ENCODE measurements around the gene FUT3. TPM values are rescaled to one million over a fixed set of nuclear protein-coding genes. Genes with fewer than 3 reads are reported as not detected.
A peak's percentile ranks its signal among the peaks of the same experiment; 100 is the strongest.
"Not testable (repeated sequence)": the region's sequence is repeated elsewhere in the genome, so short reads cannot be mapped to it uniquely, and the experiment has no call there.

FUT3 gene
- total and polyA plus RNA-seq, 4 donors, result 1.5 to 31.4 (median 18.2) TPM

GRCh38 chr19:5891572-5891937 is 40.3 kb upstream of the FUT3 start:
- peaks cover 0 to 5% (median 2%) of the 10 kb centered on the region in 3 donors for H3K27me3 ChIP-seq (ENCODE audit: control insufficient read depth in 3 of 3, insufficient read depth in 3 of 3, low read length in 2 of 3)
- ATAC-seq (ENCODE audit: insufficient read depth, low FRiP score), result no peak
- peaks cover 0 to 9% (median 5%) of the 10 kb centered on the region in 5 donors for H3K4me1 ChIP-seq (ENCODE audit: control insufficient read depth in 5 of 5, insufficient read depth in 5 of 5, low read length in 5 of 5)
- H3K4me3 ChIP-seq, result no peak overlapping the region
- H3K27ac ChIP-seq (ENCODE audit: low read depth in 1 of 2, low read length in 1 of 2), result no peak overlapping the region
- 56 to 63% methylated on average over 4 of the region's 4 CpGs for WGBS, 2 donors
- no peak for TF ChIP-seq CTCF (IDR thresholded peaks at IDR 0.05; ENCODE audit: control extremely low read depth, extremely low read depth)
- H3K9ac ChIP-seq (ENCODE audit: insufficient read depth in 1 of 2, low read length in 2 of 2), result no peak overlapping the region
- H3K9me3 ChIP-seq (ENCODE audit: control insufficient read depth in 4 of 4, insufficient read depth in 3 of 4, low read length in 3 of 4), result no peaks in the 10 kb centered on the region
- DNase-seq, result no peak
- peaks cover 2 to 28% (median 8%) of the 10 kb centered on the region in 4 donors for H3K36me3 ChIP-seq (ENCODE audit: control insufficient read depth in 4 of 4, insufficient read depth in 4 of 4, low read length in 4 of 4)

- Histone ChIP-seq H3K27ac (ENCODE audit: low read depth in 1 of 2, low read length in 1 of 2) (no peak overlapping the region), H3K4me3 (no peak overlapping the region), H3K9ac (ENCODE audit: insufficient read depth in 1 of 2, low read length in 2 of 2) (no peak overlapping the region), H3K36me3 (ENCODE audit: control insufficient read depth in 4 of 4, insufficient read depth in 4 of 4, low read length in 4 of 4) (peaks cover 0 to 14% (median 1%) of the 10 kb centered on the region in 4 donors), H3K27me3 (ENCODE audit: control insufficient read depth in 3 of 3, insufficient read depth in 3 of 3, low read length in 2 of 3) (peaks cover 0 to 5% (median 2%) of the 10 kb centered on the region in 3 donors), H3K9me3 (ENCODE audit: control insufficient read depth in 4 of 4, insufficient read depth in 3 of 4, low read length in 3 of 4) (peaks cover 0 to 4% (median 0%) of the 10 kb centered on the region in 4 donors), H3K4me1 (ENCODE audit: control insufficient read depth in 5 of 5, insufficient read depth in 5 of 5, low read length in 5 of 5) (peaks cover 0 to 9% (median 5%) of the 10 kb centered on the region in 5 donors)
- ATAC-seq (ENCODE audit: insufficient read depth, low FRiP score) (no peak), DNase-seq (no peak)
- WGBS, 2 donors, result 47 to 53% methylated on average over 10 of the region's 10 CpGs
- TF ChIP-seq CTCF (IDR thresholded peaks at IDR 0.05; ENCODE audit: control extremely low read depth, extremely low read depth), result no peak
Measured at GRCh38 chr19:5890099-5890498, 38.9 kb upstream of the FUT3 start.

- Histone ChIP-seq H3K27me3 (ENCODE audit: control insufficient read depth in 3 of 3, insufficient read depth in 3 of 3, low read length in 2 of 3) (peaks cover 0 to 5% (median 2%) of the 10 kb centered on the region in 3 donors), H3K36me3 (ENCODE audit: control insufficient read depth in 4 of 4, insufficient read depth in 4 of 4, low read length in 4 of 4) (peaks cover 0 to 8% (median under 1%) of the 10 kb centered on the region in 4 donors), H3K9ac (ENCODE audit: insufficient read depth in 1 of 2, low read length in 2 of 2) (no peak overlapping the region), H3K4me3 (no peak overlapping the region), H3K9me3 (ENCODE audit: control insufficient read depth in 4 of 4, insufficient read depth in 3 of 4, low read length in 3 of 4) (peaks cover 0 to 4% (median 0%) of the 10 kb centered on the region in 4 donors), H3K27ac (ENCODE audit: low read depth in 1 of 2, low read length in 1 of 2) (no peak overlapping the region), H3K4me1 (ENCODE audit: control insufficient read depth in 5 of 5, insufficient read depth in 5 of 5, low read length in 5 of 5) (peaks cover 0 to 9% (median 5%) of the 10 kb centered on the region in 5 donors)
- WGBS, 2 donors, result 46 to 62% methylated on average over 17 of the region's 17 CpGs
- no peak for ATAC-seq (ENCODE audit: insufficient read depth, low FRiP score)
- no peak for TF ChIP-seq CTCF (IDR thresholded peaks at IDR 0.05; ENCODE audit: control extremely low read depth, extremely low read depth)
- DNase-seq, result peak in 1 of 3 donors; percentile 10
Measured at GRCh38 chr19:5889288-5889971, 38.2 kb upstream of the FUT3 start.

GRCh38 chr19:5884065-5884811 is 33.0 kb upstream of the FUT3 start:
- not testable (repeated sequence) for H3K27ac ChIP-seq (ENCODE audit: low read depth in 1 of 2, low read length in 1 of 2); ATAC-seq (ENCODE audit: insufficient read depth, low FRiP score); H3K36me3 ChIP-seq (ENCODE audit: control insufficient read depth in 4 of 4, insufficient read depth in 4 of 4, low read length in 4 of 4); H3K4me1 ChIP-seq (ENCODE audit: control insufficient read depth in 5 of 5, insufficient read depth in 5 of 5, low read length in 5 of 5); DNase-seq; H3K9ac ChIP-seq (ENCODE audit: insufficient read depth in 1 of 2, low read length in 2 of 2); H3K27me3 ChIP-seq (ENCODE audit: control insufficient read depth in 3 of 3, insufficient read depth in 3 of 3, low read length in 2 of 3); H3K4me3 ChIP-seq; H3K9me3 ChIP-seq (ENCODE audit: control insufficient read depth in 4 of 4, insufficient read depth in 3 of 4, low read length in 3 of 4)
- 75 to 81% methylated on average over 11 of the region's 11 CpGs for WGBS, 2 donors

- not testable (repeated sequence) for H3K4me3 ChIP-seq; ATAC-seq (ENCODE audit: insufficient read depth, low FRiP score); H3K27me3 ChIP-seq (ENCODE audit: control insufficient read depth in 3 of 3, insufficient read depth in 3 of 3, low read length in 2 of 3); H3K9me3 ChIP-seq (ENCODE audit: control insufficient read depth in 4 of 4, insufficient read depth in 3 of 4, low read length in 3 of 4); H3K36me3 ChIP-seq (ENCODE audit: control insufficient read depth in 4 of 4, insufficient read depth in 4 of 4, low read length in 4 of 4); H3K4me1 ChIP-seq (ENCODE audit: control insufficient read depth in 5 of 5, insufficient read depth in 5 of 5, low read length in 5 of 5); DNase-seq; H3K27ac ChIP-seq (ENCODE audit: low read depth in 1 of 2, low read length in 1 of 2); H3K9ac ChIP-seq (ENCODE audit: insufficient read depth in 1 of 2, low read length in 2 of 2)
- WGBS, 2 donors, result 73 to 83% methylated on average over 13 of the region's 13 CpGs
Measured at GRCh38 chr19:5883157-5883873, 32.1 kb upstream of the FUT3 start.
